IPS-18a (cell line): ENCODE results near the gene PTRH2.

Experiments used
- H3K27ac ChIP-seq: one replicate; pipeline ENCODE4 v1.5.1; 2013; ENCODE audit warnings: low read length
- H3K27me3 ChIP-seq: one replicate; pipeline ENCODE4 v1.6.1; 2013; ENCODE audit warnings: mild to moderate bottlenecking, low read length; ENCODE audit not compliant: control insufficient read depth, insufficient read depth
- H3K36me3 ChIP-seq: one replicate; pipeline ENCODE4 v1.6.1; 2013; ENCODE audit warnings: low read depth, low read length; ENCODE audit not compliant: control insufficient read depth
- H3K4me1 ChIP-seq: one replicate; pipeline ENCODE4 v1.6.1; 2013; ENCODE audit warnings: low read depth, low read length; ENCODE audit not compliant: control insufficient read depth
- H3K4me3 ChIP-seq: one replicate; pipeline ENCODE4 v1.5.1; 2013; ENCODE audit warnings: low read length
- H3K9ac ChIP-seq: one replicate; pipeline ENCODE4 v1.6.1; 2013; ENCODE audit warnings: mild to moderate bottlenecking, low read length, moderate library complexity
- H3K9me3 ChIP-seq: one replicate; pipeline ENCODE4 v1.6.1; 2013; ENCODE audit warnings: low read depth, low read length; ENCODE audit not compliant: control insufficient read depth

Gene PTRH2

DNA sequence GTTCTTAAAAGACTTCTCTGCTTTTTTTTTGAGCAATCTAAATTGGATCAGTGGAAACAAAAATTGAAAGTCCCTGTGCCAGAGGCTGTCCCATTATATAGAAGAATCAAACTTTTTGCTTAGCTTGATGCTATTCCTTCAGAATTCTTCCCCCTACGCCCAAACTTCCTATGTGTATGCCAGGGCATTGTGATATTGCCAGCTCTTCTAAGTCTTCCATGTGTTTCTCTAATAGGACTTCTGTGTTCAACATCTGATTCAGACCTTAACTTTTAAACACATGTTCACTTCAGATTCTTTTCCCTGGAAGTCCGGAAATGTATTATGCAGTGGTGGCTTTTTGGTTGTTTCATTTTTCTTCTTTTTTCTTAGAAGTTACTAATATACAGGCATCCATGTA lies 18.7 kb downstream of the PTRH2 start:
- Histone ChIP-seq H3K4me1 (no peaks in the 10 kb centered on the region), H3K4me3 (no peak overlapping the region), H3K9me3 (no peaks in the 10 kb centered on the region), H3K27ac (no peak overlapping the region), H3K36me3 (peaks cover 85% of the 10 kb centered on the region), H3K9ac (no peak overlapping the region), H3K27me3 (no peaks in the 10 kb centered on the region)

DNA sequence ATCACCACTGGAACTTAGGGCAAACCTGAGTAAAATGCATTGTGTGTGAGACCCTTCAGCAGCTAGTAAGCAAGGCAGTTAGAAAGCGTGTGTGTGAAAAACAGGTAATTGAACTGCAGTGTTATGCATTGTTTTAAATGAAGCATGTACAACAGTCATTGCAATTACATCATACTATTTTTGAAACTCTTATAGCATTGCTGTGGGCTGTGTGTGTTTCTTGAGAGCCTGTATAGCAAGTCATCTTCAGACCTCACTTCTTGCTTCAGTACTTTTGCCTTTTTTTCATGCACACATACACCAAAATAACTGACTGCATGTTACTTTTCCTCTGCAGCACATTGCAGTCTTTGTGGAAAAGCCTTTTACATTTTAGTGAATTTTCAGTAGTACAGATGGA lies 19.2 kb downstream of the PTRH2 start:
- Histone ChIP-seq H3K9ac (no peak overlapping the region), H3K27me3 (no peaks in the 10 kb centered on the region), H3K36me3 (peaks cover 86% of the 10 kb centered on the region), H3K9me3 (no peaks in the 10 kb centered on the region), H3K27ac (no peak overlapping the region), H3K4me3 (no peak overlapping the region), H3K4me1 (no peaks in the 10 kb centered on the region)

DNA sequence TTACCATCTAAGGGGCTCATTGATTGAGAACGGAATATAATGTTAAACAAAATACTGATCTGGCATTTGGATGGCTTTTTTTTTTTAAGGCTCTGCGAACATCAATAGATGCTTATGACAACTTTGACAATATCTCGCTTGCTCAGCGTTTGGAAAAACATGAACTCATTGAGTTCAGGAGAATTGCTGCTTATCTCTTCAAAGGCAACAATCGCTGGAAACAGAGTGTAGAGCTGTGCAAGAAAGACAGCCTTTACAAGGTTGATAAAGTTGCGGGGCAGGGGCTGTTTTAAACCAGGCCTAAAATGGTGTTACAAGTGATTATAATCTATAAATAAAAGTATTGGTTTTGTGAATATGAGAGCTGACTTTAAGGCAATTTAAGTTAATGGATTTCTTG lies 22.3 kb downstream of the PTRH2 start:
- no peak overlapping the region for H3K4me3 ChIP-seq
- no peaks in the 10 kb centered on the region for H3K27me3 ChIP-seq
- peaks cover 97% of the 10 kb centered on the region for H3K36me3 ChIP-seq
- H3K27ac ChIP-seq: no peak overlapping the region
- H3K4me1 ChIP-seq: no peaks in the 10 kb centered on the region
- H3K9me3 ChIP-seq: no peaks in the 10 kb centered on the region
- H3K9ac ChIP-seq: no peak overlapping the region

DNA sequence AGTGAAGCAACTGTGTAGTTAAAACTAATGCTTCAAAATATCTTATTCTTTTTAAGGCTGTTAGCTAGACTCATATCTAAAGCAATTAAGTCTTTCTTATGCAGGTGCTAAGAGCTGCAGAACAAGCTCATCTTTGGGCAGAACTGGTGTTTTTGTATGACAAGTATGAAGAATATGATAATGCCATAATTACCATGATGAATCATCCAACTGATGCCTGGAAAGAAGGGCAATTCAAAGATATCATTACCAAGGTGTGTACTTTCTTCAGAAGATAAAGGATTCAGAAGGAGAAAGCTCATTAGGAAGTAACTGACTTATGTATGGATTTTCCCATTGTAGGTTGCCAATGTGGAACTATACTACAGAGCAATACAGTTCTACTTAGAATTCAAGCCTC lies 23.9 kb downstream of the PTRH2 start:
- no peaks in the 10 kb centered on the region for H3K27me3 ChIP-seq
- no peaks in the 10 kb centered on the region for H3K9me3 ChIP-seq
- H3K9ac ChIP-seq: no peak overlapping the region
- H3K4me1 ChIP-seq: no peaks in the 10 kb centered on the region
- H3K27ac ChIP-seq: no peak overlapping the region
- H3K36me3 ChIP-seq: peaks cover 96% of the 10 kb centered on the region
- H3K4me3 ChIP-seq: no peak overlapping the region

DNA sequence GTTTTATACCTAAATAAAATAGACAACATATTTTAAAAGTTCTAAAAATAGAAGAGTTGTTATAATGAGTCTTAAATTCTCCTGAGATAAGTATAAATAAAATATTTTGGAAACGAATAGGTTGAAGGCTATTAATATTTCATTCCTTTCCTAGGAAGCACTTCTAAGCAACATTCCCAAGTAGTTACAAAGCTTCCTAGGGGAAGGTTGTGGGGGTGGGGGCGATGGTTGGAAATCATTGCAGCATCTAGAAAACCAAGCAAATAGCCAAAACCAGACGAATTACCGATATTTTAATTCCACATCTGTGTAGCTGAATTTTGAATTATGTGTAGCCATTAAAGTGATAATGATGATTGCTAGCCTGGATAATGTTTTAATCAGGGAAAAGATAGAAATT lies 26.9 kb downstream of the PTRH2 start:
- Histone ChIP-seq H3K4me3 (no peak overlapping the region), H3K4me1 (no peaks in the 10 kb centered on the region), H3K9ac (no peak overlapping the region), H3K9me3 (no peaks in the 10 kb centered on the region), H3K36me3 (peaks cover 96% of the 10 kb centered on the region), H3K27ac (no peak overlapping the region), H3K27me3 (no peaks in the 10 kb centered on the region)

DNA sequence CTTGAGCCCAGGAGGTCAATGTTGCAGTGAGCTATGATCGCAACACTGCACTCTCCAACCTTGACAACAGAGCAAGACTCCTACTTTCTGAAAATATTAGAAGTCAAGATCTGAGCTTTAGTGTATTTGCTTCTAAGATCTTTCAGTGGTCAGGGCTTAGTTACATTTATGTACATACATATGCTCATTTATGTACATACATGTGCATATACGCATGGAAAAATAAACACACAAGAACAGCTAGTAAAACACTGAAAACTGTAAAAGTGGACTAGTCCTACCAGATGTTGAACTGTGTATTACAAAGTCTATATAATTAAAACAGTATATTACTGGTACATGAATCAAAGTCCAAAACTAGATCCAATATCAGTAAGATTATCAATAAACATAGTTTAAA lies 28.3 kb downstream of the PTRH2 start:
- H3K27me3 ChIP-seq: no peaks in the 10 kb centered on the region
- no peak overlapping the region for H3K4me3 ChIP-seq
- no peaks in the 10 kb centered on the region for H3K4me1 ChIP-seq
- H3K9me3 ChIP-seq: no peaks in the 10 kb centered on the region
- H3K9ac ChIP-seq: no peak overlapping the region
- H3K27ac ChIP-seq: no peak overlapping the region
- peaks cover 98% of the 10 kb centered on the region for H3K36me3 ChIP-seq

DNA sequence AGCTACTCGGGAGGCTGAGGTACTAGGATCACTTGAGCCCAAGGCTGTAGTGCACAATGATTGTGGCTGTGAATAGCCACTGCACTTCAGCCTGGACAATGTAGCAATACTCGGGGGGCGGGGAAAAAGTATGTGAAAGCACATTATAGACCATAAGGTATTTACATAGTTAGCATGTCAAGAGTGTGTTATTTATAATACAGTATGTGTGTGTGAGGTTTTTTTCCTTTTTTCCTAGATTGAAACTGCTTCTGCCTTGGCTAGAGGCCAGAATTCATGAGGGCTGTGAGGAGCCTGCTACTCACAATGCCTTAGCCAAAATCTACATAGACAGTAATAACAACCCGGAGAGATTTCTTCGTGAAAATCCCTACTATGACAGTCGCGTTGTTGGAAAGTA lies 30.5 kb downstream of the PTRH2 start:
- no peak overlapping the region for H3K4me3 ChIP-seq
- H3K9ac ChIP-seq: no peak overlapping the region
- H3K9me3 ChIP-seq: no peaks in the 10 kb centered on the region
- no peaks in the 10 kb centered on the region for H3K27me3 ChIP-seq
- no peak overlapping the region for H3K27ac ChIP-seq
- no peaks in the 10 kb centered on the region for H3K4me1 ChIP-seq
- H3K36me3 ChIP-seq: peaks cover 92% of the 10 kb centered on the region

DNA sequence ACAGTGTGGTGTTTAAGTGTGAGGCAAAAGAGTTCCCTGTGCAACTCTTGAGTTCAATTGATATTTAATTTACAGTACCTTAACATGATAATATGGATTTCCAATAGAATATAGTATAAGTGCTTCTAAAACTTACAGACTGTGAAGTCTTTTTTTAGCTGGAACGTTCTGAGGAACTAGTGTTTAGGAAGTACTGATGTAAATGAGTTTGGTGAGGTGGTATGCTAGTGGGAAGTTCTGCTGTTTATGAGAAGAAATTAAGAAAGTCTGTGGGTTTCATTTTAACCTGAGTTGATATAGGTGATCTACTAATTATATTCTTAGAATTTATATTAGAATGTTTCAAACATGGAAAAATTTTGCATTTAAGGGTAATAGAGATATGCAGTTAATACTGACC lies 32.0 kb downstream of the PTRH2 start:
- no peak overlapping the region for H3K9ac ChIP-seq
- H3K4me1 ChIP-seq: no peaks in the 10 kb centered on the region
- H3K36me3 ChIP-seq: peaks cover 92% of the 10 kb centered on the region
- no peak overlapping the region for H3K4me3 ChIP-seq
- no peaks in the 10 kb centered on the region for H3K27me3 ChIP-seq
- H3K9me3 ChIP-seq: no peaks in the 10 kb centered on the region
- H3K27ac ChIP-seq: no peak overlapping the region

DNA sequence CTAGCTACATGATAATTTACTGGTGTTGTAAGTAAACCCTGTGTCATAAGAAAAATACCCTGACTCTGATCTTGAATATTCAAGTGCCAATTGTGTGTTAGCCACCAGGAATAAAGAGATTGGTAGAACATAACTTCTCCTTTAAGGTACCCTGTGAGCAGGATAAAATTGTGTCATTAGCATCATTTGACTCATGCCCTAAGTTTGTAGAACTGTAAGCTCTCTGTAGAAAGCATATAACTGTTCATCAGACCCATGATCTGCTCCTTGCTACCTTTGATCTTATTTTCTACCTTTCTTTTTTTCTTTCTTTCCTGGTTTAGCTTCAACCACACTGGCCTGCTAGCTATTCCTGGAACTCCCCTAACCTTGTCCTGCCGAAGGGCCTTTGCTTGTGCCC lies 35.8 kb downstream of the PTRH2 start:
- Histone ChIP-seq H3K4me1 (no peaks in the 10 kb centered on the region), H3K9ac (no peak overlapping the region), H3K27me3 (no peaks in the 10 kb centered on the region), H3K9me3 (no peaks in the 10 kb centered on the region), H3K36me3 (peaks cover 91% of the 10 kb centered on the region), H3K27ac (no peak overlapping the region), H3K4me3 (no peak overlapping the region)

DNA sequence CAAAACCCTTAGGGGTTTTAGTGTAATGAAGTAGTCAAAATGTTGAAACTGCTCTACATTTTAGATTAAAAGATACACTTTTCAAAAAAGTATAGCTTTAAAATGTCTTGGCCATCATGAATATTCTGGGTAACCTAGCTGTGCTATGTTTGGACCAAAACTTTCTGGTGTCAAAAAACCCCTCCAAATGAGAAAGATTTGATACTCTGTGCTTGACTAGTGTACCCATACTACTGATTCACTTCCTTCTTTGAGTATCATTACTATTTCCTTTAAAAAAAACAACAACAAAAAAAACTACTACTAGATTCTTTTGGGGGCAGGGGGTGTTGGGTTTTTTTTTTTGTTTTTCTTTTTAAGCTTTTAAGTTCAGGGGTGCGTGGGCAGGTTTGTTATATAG lies 37.3 kb downstream of the PTRH2 start:
- no peaks in the 10 kb centered on the region for H3K4me1 ChIP-seq
- peaks cover 89% of the 10 kb centered on the region for H3K36me3 ChIP-seq
- no peak overlapping the region for H3K9ac ChIP-seq
- no peaks in the 10 kb centered on the region for H3K27me3 ChIP-seq
- H3K27ac ChIP-seq: no peak overlapping the region
- H3K9me3 ChIP-seq: no peaks in the 10 kb centered on the region
- H3K4me3 ChIP-seq: no peak overlapping the region

DNA sequence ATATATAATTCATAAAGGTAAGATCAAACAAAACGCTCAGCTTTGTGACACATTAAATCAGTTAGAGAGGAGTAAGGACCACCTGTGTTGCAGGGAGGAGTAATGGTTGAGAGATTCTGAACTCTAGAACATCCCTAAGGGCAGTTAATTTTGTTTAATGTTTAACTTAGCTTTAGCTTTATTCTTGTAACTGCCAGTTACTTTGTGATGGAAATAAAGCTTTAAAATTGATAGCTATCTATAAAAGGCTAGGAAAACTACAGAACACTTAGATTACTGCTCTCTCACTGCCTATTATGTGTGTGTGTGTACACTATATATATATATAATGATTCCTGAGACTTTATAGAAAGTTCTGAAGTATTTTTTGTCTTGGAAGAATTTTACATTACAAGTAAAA lies 37.8 kb downstream of the PTRH2 start:
- Histone ChIP-seq H3K4me1 (no peaks in the 10 kb centered on the region), H3K4me3 (no peak overlapping the region), H3K36me3 (peaks cover 89% of the 10 kb centered on the region), H3K9ac (no peak overlapping the region), H3K27ac (no peak overlapping the region), H3K9me3 (no peaks in the 10 kb centered on the region), H3K27me3 (no peaks in the 10 kb centered on the region)

DNA sequence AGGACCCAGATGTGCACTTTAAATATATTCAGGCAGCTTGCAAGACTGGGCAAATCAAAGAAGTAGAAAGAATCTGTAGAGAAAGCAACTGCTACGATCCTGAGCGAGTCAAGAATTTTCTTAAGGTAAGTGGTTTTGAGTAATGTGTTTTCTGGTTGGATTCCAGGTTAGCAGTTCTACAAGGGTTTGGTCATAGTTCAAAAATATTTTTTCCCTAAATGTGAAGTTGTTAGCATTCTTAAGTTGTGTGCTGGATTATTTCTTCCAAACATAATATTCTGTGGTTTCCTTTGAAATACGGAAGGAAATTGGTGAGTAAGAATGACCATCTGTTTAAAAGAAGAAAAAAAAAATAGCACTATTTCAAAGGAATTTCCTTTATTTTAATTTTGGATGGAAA lies 38.4 kb downstream of the PTRH2 start:
- no peaks in the 10 kb centered on the region for H3K9me3 ChIP-seq
- H3K9ac ChIP-seq: no peak overlapping the region
- H3K4me1 ChIP-seq: no peaks in the 10 kb centered on the region
- no peak overlapping the region for H3K4me3 ChIP-seq
- H3K27ac ChIP-seq: no peak overlapping the region
- H3K27me3 ChIP-seq: no peaks in the 10 kb centered on the region
- peaks cover 89% of the 10 kb centered on the region for H3K36me3 ChIP-seq

DNA sequence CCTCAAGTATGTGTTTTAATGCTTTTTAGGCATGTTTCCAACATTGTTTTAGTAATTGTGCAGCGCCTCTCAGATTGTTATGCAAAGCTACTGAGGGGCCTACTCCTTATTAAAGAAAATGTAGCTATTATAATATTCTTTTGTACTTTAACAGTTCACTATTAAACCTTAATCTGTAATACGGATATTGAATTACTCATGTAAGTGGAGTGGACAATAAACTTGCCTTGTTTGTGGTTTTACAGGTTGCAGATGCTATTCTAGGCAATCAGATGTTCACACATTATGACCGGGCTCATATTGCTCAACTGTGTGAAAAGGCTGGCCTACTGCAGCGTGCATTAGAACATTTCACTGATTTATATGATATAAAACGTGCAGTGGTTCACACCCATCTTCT lies 41.0 kb downstream of the PTRH2 start:
- H3K36me3 ChIP-seq: peaks cover 95% of the 10 kb centered on the region
- no peak overlapping the region for H3K27ac ChIP-seq
- no peaks in the 10 kb centered on the region for H3K9me3 ChIP-seq
- no peak overlapping the region for H3K9ac ChIP-seq
- H3K4me3 ChIP-seq: no peak overlapping the region
- H3K27me3 ChIP-seq: no peaks in the 10 kb centered on the region
- H3K4me1 ChIP-seq: no peaks in the 10 kb centered on the region
